Activated CD4-positive, CD25-positive, alpha-beta regulatory T cell (primary cell): ENCODE measurements around the gene ZNF418.
"Not testable (repeated sequence)": the region's sequence is repeated elsewhere in the genome, so short reads cannot be mapped to it uniquely, and the experiment has no call there.

Source experiments
- DNase-seq, 4 experiments: peaks; one replicate each; lab custom pipeline; 2025; lab: John Stamatoyannopoulos, UW

Gene ZNF418

DNA sequence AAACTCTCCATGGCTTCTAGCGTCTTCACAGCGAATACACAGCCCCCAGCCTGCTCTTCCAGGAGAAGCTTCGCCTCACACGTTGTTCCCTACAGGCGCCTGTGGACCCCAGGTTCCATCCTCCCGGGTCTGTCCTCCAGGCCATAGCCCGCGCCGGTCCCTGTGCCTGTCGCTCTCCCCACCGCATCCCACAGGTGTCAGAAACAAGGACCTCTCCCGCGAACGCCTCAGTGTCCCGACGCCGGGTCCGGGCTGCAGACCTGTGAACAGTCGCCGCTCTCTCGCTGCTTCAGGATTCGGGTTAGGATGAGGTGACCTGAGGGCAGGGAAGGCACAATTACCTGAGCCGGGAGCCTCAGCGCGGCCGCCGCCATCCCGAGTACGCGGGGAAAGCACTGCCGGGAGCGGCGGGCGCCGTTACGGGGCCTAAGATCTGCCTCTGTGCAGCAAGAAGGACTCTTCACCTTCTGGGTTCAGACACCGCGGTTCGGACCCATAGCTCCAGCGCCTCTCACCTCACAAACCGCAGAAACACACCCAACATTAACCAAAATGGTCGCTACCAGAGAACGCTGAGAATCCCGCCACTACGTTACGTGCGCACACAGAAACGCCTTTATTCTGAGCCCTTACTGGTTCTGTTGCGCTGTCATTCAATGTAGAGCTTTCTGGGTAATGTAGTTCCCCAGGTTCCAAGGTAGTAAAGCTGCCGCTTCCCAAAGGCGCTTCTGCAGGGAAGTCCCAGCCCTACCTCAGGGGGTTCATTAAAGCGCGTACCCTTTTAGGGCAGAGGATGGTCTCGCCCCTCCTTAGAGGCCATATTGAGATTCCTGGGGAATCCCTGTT is at the start of gene ZNF418:
Gene ZNF418 (minus strand): TSS at position 583 of the 846 bp plus-strand sequence. CDS start 1,580 bp downstream, outside the sequence.
- DNase-seq, result no peak

DNA sequence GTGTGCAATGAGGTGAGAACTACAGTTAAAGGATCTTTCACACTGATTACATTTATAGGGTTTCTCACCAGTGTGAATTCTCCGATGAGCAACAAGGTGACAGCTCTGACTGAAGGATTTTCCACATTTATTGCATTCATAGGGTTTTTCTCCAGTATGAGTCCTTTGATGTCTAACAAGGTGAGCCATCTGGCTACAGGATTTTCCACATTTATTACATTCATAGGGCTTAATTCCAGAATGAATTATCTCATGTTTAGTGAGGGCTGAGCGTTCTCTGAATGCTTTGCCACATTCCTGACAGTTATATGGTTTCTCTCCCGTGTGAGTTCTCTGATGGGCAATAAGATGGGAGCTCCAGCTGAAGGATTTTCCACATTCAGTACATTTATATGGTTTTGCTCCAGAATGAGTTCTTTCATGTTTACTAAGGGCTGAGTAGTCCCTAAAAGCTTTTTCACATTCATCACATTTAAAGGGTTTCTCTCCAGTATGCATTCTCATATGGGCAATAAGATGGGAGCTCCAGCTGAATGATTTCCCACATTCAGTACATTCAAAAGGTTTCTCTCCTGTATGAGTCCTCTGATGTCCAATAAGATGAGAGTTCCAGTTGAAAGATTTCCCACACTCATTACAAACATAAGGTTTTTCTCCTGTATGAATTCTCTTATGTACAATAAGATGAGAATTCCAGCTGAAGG is 43.5 kb upstream of the ZNF418 start:
- no peak for DNase-seq

DNA sequence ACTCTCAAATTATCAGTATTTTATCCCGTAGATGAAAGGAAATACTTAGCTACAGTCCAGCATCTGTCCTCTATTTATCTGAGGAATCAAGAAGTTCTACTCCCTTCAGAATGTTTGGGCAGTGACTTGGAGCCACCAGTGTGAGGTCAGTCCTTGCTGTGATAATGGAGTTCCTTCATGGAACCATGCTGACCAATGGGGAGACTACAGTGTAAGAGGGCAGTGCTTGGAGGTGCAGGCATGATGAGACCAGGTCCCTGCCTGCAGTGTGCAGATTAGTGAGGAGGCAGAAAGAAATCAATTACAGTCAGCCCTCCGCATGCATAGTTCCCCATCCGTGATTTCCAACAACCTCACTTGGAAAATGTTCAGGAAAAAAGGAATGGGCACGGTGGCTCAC is 39.2 kb upstream of the ZNF418 start, which contains the start of gene C19orf18:
Gene C19orf18 (minus strand): TSS at position 101 of the 400 bp plus-strand sequence. CDS start 102 bp downstream, outside the sequence.
- no peak for DNase-seq

DNA sequence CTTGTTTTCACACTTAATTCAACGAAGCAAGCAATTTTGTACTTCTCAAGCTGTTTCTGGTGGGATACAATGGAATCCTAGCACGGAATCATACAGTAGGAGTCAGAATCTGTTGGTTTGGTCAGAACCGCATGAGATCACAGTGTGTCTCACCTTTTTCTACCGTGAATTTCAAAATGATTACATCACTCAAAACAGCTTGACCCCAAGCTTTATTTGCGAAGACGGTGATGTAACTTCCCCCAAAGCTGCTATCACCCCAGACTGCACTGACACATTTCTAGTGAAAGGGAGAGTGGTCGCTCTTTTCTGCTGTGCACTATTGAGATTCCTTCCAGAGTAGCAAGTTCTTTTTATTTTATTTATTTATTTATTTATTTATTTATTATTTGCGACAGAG is 29.6 kb upstream of the ZNF418 start:
- DNase-seq, result no peak

DNA sequence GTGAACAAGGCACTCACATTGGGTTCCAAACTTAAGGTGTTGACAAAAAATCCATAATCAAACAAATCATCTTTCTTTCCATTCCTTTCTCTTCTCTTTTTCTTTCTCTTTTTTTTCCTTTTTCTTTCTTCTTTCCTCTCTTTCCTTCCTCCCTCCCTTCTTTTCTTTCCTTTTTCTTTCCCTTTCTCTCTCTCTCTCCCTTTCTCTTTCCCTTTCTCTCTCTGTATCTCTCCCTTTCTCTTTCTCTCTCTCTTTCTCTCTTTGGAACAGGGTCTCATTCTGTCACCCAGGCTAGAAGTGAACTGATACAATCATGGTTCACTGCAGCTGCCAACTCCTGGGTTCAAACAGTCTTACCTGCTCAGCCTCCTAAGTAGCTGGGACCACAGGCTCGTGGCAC is 26.6 kb upstream of the ZNF418 start:
- no peak for DNase-seq

DNA sequence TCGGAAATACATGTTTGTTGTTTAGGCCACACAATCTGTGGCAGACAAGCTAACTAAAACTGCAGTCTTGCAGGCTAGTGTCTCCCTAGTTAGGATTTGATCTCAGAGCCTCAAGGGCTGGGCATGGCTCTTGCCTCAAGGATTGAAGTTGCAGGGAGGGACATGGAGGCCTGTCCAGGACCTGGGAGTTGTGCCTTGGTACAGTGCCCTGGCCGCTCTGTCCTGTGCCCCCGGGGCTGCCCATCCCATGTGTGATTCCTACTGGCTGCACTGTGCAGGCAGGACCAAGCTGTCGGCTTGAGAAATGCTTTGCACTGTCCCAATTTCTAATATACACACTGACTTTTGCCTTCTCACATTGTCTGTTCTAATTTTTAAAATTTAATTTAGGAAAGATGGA is 19.8 kb upstream of the ZNF418 start:
- no peak for DNase-seq

DNA sequence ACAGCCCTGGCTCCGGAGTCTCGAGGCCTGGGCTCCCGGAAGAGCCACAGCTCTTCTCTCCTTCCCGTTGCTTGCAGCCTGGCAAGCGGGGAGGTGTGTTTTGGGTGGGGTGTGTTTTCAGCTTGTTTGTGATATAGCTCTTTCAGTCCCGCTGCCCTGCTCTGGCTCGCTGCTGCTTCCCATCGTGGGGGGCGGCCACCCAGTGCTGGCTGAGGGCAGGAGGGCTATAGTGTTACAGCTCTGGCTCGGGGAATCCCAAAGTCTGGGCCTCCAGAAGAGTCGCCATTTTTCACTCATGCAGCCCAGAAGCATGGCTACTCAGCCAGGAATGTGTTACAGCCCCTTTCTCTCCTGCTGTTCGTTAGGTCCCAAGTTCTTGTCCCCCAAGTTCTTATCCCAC is 14.5 kb upstream of the ZNF418 start:
- DNase-seq, result no peak

DNA sequence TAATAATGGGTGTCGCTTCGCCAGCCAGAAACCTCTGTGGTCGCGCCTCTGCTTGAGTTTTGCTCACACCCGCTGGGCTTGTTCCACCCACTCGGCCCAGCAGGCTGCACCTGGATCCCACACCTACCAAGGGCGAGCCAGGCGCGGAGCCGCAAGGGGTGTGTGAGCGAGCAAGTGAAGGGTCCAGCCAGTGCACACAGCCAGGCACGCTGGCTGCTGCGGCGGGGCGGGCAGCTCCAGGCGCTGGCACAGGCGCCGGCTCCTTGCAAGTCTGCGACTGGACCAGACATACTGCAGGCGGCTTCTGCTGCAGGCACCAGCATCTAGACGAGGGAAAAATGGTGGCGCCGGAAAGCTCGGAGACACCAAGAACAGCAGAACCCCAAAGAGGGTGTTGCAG is 14.1 kb upstream of the ZNF418 start:
- no peak for DNase-seq

DNA sequence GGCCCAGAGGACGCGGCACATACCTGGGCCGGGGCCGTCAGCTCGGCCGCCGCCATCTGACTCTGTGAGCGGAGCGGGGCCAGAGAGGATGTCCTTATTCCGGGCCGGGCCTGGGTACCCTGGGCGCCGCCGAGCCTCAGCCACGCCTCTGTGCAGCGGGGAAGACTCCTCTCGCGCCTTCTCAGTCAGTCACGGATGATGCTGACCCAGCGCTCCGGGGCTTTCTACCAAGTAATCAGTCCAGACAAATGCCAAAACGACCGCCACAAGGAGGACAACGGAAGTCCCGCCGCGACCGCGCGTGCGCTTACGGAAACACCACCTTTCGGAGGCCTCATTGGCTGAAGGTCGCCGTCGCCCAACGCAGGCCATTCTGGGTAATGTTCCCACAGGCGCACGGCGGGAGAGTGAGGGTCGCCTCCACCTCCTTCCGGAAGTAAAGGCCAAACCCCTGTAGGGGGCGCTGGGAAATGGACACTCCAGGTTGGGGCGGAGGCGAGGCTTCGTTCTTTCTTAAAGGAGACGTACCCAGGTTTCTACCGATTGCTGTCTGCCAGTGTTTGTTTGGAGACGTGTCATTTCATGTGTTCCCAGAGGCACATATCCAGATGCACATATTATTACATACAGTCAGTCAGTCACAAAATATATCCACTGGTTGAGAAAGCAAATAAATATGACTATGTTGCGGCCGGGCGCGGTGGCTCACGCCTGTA is 12.4 kb upstream of the ZNF418 start, which contains the start of gene ZNF256:
Gene ZNF256 (minus strand): TSS at position 288 of the 716 bp plus-strand sequence. CDS start 232 bp downstream, at position 56.
- DNase-seq, result peak; percentile 71 to 90 (median 80)

DNA sequence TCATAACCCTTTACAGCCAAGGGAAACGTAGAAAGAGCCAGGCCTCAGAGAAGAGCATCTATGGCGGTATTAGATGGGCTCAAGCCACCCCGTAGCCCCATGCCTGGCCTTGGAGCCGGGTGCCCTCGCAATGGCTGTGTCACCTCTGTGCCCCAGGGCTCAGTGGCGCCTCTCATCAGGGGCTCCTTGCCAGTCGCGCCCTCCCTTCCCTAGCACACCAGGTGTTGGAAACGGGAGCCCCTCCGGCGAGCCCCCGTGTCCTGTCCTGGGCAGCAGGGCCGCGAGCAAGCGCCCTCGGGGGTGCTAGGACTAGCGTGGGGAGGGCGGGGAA is 11.9 kb upstream of the ZNF418 start:
- no peak for DNase-seq

DNA sequence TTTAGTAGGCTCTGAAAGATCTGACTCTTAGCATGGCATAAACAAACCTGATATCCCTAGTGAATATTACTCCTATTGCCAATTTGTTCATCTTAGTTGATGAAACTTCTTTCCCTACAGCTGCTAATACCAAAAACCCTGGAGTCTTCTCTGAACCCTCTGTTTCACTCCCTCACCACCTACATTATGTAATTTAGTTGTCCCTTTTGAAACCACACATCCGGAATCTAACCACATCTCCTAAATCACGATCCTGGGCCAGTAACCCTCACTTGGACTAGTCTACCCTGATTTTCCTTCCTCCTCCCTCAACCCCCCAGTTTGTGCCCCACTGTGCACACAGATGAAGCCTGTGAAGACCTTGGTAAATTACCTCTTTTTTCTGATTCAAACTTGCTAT is 11.1 kb upstream of the ZNF418 start:
- DNase-seq, result no peak

DNA sequence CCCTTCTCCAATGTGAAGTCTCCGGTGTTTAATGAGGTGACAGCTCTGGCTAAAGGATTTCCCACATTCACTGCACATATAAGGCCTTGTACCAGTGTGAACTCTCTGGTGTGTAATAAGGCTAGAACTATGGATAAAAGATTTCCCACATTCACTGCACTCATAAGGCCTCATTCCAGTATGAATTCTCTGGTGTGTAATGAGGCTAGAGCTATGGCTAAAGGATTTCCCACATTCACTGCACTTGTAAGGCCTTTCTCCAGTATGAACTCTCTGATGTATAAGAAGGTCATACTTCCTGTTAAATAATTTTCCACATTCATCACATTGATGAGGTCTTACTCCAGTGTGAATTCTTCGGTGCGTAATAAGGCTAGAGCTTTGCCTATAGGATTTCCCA is 6.4 kb upstream of the ZNF418 start:
- no peak for DNase-seq

DNA sequence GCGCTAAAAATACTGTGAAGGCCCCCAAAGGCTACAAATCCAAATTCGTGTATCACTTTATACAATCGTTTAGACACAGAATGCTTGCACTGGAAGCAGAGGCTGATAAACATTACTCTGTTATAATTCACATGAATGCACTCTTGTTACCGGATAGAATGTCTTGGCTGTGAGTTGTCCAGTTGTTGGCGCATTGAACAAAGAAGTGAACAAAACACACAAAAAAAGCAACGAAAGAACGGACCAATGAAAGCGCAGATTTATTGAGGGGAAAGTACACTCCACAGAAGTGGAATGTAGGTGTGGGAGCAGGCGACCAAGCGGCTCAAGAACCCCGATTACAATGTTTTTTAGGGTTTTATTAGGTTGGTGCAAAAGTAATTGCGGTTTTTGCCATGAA is 529 bp upstream of the ZNF418 start:
- no peak for DNase-seq

DNA sequence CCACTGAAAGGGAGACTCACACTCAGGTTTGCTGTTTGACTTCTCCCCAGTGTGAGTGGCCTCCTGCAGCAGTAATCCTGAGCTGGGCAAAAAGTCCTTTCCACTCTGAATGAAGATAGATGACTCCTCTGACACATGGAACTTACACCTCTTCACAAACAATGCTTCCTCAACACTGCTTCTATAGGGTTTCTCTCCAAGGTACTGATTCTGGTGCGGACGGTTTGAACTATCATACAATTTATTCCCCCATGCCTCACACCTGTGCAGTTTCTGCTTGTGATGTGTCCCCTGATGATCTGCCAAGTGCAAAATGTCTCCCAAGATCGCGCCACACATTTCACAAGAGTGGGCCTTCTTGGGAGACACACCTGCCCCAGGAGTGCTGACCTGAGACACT is 7.6 kb downstream of the ZNF418 start:
- DNase-seq, result no peak

DNA sequence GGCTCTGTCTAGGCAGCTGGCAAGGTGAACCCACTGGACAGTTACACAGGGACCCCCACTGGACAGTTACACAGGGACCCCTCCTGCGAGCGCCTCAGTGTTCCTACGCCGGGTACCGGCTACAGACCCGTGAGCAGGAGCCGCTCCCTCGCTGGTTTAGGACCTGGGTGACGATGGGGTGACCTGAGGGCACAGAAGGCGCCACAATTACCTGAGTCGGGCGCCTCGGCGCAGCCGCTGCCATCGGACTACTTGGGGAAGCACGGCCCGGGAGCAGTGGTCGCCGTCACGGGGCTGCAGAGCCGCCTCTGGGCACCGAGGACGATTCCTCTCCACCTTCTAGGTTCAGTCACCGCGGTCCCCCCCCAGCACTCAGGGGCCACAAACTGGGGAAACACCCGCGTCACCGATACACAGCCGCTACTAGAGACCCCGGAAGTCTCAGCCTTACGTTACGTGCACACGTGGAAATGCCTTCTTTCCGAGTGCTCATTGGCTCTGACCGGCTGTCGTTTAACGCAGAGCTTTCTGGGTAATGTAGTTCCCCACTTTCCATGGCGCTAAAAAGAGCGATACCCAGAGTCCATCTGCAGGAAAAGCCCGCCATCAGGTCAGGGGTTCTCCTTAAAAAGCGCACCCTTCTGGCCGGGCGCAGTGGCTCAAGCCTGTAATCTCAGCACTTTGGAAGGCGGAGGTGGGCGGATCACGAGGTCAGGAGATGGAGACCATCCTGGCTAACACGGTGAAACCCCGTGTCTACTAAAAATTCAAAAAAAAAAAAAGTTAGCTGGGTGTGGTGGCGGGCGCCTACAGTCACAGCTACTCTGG is 18.8 kb downstream of the ZNF418 start, which contains the start of gene ZNF417:
Gene ZNF417 (minus strand): TSS at position 425 of the 828 bp plus-strand sequence. CDS start 181 bp downstream, at position 244.
- DNase-seq, result peak; percentile 51 to 69 (median 63)

DNA sequence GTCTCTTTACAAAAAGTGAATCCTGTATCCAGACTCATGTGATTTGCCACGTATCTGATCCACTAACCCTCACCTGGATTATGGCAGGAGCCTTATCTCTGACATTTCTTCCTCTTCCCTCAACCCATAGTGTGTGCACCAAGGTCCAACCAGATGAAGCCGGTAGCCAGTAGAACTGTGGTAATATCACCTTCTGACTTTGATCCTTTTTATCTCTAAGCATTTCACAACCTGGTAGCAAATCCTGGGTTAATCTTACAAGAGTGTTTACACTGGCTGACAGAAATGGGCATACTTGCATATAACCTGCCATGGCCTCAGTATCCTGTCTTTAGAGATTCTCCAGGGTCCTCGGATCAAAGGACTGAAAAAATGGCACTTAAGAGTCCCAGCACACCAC is 20.7 kb downstream of the ZNF418 start:
- no peak for DNase-seq

DNA sequence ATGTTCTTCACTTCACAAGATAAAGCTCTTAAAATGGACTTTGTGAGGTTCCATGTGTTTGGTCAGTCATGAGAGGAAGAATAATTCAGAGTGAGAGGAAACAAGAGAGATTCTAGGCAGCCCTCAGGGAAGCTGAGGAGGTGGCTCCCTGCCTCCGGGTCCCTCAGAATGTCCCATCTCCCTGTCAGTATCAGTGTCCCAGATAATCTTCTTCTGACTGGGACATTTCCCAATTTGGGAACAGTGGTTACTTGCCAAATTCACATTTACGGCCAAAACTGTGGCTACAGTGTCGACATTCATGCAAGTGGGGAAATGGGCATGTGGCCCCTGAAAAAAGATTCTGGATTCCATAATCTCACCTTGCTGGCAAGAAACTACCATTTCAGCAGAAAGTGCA is 27.8 kb downstream of the ZNF418 start:
- no peak for DNase-seq

DNA sequence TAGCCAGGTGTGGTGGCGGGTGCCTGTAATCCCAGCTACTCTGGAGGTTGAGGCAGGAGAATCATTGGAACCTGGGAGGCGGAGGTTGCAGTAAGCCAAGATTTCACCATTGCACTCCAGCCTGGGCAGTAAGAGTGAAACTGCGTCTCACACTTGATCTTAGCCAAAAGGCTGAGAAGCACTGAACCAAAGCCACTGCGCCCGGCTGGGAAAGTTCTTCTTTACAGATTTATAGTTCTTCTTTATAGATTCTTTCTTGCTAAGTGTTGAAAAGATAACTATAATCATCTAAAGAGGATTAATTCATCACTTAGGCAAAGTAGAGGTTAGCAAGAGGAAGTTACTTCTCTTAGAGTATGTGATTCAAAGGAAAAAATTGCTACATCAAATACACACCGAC is 29.9 kb downstream of the ZNF418 start:
- DNase-seq, result no peak

DNA sequence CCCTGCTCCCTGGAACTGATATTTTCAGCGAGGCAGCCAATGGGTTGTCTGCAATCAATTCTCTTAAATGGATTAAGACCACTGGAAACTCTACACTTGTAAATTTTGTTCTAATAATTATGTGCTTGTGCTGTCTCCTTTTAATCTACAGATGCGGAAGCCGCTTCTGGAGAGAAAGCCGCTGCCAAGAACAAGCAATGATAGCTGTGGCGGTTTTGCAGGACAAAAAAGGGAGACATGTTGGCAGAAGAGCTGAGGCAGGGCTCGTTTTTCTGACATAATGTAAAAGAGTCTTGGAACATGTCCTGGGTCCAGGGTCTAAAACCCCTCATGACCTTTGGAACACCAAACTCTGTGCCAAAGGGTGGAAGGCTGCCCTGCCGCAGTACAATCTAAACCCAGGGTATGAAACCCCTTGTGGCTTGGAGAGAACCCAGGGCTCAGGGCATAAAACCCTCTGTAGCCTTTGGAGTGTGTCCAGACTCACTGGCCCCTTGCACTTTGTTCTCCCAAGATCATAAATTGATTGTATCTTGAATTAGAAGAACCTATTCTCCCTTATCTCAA is 31.5 kb downstream of the ZNF418 start:
- DNase-seq, result no peak

DNA sequence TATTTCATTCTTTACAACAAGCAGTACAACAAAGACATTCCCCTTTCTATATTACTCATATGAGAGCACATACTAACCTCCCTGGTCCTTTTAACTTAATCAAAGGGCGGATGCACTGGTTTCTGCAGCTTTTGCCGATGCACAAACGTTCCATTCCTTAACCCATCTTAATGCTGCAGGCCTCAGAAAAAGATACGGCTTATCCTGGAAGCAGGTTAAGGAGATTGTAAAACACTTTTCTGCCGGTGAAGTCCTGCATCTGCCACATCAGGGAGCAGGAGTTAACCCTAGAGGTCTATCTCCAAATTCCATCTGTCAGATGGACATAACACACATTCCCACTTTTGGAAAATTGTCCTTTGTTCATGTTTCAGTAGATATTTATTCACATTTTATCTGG is 34.9 kb downstream of the ZNF418 start:
- DNase-seq, result no peak

DNA sequence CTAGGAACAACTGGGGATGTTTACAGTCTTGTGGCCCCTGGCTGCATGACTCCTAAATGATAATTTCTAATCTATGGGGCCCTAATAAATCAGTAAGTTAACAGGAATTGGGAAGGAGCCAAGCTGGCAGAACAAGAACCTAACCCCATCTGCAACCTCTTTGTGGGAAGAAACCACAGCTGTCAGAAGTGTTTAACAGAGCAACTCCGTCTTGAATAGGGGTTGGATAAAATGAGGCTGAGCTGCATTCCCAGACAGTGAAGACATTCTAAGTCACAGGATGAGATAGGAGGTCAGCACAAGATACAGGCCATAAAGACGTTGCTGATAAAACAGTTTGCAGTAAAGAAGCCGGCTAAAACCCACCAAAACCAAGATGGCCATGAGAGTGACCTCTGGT is 44.5 kb downstream of the ZNF418 start:
- DNase-seq, result not testable (repeated sequence)
